Activated CD8-positive, alpha-beta memory T cell treated with anti-CD3 and anti-CD28 coated beads, Interleukin-2, amount 50 U/mL, for 1 hour (primary cell): ENCODE results near the gene PUS7.
"Not testable (repeated sequence)": the region's sequence is repeated elsewhere in the genome, so short reads cannot be mapped to it uniquely, and the experiment has no call there.

ENCODE experiments used
- DNase-seq: peaks from one replicate; pipeline ENCODE4 v3.0.0-alpha.2; 2020; ENCODE audit errors: extremely low read depth

The PUS7 gene

GRCh38 chr7:105448181-105448580 is 73.9 kb downstream of the PUS7 start:
- DNase-seq: no peak

DNA sequence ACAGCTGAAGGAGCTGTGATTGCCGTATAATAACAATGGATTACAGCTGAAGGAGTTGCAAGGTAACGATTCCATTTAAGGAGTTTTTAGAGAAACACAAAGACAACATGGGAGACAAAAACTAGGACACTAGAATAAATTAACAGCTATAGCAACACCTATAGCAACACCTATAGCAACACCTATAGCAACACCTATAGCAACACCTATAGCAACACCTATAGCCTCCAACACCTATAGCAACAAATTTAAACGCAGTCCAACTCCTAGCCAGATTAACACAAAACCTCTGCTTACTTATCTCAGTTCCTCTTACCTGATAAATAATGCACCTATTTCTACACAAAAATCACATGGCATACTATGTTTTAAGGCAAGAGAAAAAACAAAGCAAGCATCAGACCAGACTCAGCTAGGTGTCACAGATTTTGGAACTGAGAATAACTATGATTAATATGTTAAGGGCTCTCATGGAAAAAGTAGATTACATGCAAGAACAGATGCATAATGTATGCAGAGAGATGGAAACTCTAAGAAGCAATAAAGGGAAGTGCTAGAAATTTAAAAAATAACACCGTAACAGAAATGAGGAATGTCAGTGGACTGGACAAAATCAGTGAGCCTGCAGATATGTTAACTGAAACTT is 77.6 kb downstream of the PUS7 start:
- DNase-seq: no peak

GRCh38 chr7:105442214-105442613 is 79.9 kb downstream of the PUS7 start:
- DNase-seq: not testable (repeated sequence)

- DNase-seq: no peak
Measured at GRCh38 chr7:105439174-105439893, 82.7 kb downstream of the PUS7 start.

DNA sequence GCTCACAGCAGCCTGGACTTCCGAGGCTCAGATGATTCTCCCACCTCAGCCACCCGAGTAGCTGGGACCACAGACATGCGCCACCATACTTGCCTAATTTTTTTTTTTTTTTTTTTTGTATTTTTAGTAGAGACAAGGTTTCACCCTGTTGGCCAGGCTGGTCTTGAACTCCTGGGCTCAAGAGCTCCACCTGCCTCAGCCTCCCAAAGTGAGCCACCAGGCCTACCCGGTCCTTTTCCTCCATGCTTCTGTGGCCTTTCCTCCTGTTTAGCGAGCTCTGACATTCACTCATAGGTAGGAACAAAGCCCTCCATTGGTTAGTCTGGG is 83.3 kb downstream of the PUS7 start:
- no peak for DNase-seq

GRCh38 chr7:105438254-105438653 is 83.8 kb downstream of the PUS7 start:
- DNase-seq: no peak

DNA sequence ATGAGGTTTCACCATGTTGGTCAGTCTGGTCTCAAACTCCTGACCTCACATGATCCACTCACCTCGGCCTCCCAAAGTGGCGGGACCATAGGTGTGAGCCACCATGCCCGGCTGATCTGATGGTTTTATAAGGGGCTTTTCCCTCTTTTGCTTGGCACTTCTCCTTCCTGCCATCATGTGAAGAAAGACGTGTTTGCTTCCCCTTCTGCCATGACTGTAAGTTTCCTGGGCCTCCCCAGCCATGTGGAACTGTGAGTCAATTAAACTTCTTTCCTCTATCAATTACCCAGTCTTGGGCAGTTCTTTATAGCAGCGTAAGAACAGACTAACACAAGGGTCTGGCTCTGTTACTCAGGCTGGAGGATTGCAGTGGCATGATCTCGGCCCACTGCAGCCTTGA is 84.7 kb downstream of the PUS7 start:
- not testable (repeated sequence) for DNase-seq

DNA sequence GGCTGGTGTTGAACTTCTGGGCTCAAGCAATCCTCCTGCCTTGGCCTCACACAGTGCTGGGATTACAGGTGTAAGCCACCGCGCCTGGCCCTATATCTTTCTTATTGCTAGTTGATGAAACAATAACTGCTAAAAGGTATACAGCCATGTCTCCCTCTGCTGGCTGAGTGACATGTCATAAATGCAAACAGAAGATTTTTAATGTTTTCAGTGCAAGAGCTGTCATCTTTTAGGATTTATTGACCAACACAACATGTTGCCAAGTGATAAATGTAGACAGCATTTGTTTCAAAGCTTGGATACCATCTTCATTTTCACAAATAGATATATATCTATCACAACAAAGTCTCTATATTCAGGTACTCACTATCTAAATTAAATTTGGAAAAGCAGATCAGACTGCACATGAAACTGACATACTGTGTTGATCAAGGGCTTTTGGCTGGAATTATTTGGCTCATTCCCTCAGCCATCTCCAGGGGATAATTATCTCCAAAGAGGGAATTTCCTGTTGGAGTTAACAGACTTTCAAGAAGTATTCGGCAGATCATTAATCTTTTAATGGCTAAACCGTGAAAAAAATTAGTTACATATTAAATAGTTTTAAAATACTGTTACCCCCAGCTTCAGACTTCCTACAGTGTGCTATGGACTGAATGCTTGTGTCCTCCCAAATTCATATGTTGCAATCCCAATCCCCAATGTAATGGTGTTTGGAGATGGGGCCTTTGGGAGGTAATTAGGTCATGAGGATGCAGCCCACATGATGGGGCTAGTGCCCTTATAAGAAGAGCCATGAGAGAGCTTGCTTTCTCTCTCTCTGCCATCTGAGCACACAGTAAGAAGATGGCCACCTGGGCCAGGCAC is 92.1 kb downstream of the PUS7 start:
- peak; percentile 12 for DNase-seq

- DNase-seq: no peak
Measured at GRCh38 chr7:105426606-105427146, 95.4 kb downstream of the PUS7 start.

DNA sequence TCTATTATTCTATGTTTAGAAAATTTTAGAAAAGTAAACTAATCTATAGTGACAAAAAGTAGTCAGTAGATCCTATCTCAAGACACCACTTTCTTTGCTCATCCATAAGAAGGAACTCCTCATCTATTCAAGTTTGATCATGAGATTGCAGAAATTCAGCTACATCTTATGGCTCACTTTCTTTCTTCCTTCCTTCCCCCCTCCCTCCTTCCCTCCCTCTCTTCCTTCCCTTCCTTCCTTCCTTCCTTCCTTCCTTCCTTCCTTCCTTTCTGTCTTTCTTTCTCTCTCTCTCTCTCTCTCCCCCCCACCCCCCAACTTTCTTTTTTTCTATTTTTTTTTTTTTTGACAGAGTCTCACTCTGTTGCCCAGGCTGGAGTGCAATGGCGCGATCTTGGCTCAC is 98.1 kb downstream of the PUS7 start:
- DNase-seq: no peak

- no peak for DNase-seq
Measured at GRCh38 chr7:105413887-105414437, 108.1 kb downstream of the PUS7 start.

DNA sequence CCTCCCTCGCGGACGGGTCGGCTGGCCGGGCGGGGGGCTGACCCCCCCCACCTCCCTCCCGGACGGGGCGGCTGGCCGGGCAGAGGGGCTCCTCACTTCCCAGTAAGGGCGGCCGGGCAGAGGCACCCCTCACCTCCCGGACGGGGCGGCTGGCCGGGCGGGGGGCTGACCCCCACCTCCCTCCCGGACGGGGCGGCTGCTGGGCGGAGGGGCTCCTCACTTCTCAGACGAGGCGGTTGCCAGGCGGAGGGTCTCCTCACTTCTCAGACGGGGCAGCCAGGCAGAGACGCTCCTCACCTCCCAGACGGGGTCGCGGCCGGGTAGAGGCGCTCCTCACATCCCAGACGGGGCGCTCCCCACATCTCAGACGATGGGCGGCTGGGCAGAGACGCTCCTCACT is 111.3 kb downstream of the PUS7 start:
- not testable (repeated sequence) for DNase-seq

DNA sequence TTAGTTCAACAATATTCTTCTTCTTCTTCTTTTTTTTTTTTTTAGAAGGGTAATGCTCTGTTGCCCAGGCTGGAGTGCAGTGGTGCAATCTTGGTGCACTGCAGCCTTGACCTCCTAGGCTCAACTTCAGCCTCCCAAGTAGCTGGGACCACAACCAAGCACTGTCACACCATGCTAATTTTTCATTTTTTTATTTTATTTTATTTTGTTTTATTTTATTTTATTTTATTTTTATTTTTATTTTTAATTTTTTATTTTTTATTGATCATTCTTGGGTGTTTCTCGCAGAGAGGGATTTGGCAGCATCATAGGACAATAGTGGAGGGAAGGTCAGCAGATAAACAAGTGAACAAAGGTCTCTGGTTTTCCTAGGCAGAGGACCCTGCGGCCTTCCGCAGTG is 112.3 kb downstream of the PUS7 start:
- not testable (repeated sequence) for DNase-seq

- no peak for DNase-seq
Measured at GRCh38 chr7:105408791-105409410, 113.2 kb downstream of the PUS7 start.
